GM18868 (cell line): Measurements from ENCODE around the gene SYNPO.

Experiments used
- ATAC-seq: cut with Tn5 transposase; IDR thresholded peaks from one replicate; pipeline ENCODE4 v1.9.1; 2021; ENCODE audit warnings: mild to moderate bottlenecking, moderate library complexity; ENCODE audit not compliant: unreplicated experiment

The SYNPO gene

DNA sequence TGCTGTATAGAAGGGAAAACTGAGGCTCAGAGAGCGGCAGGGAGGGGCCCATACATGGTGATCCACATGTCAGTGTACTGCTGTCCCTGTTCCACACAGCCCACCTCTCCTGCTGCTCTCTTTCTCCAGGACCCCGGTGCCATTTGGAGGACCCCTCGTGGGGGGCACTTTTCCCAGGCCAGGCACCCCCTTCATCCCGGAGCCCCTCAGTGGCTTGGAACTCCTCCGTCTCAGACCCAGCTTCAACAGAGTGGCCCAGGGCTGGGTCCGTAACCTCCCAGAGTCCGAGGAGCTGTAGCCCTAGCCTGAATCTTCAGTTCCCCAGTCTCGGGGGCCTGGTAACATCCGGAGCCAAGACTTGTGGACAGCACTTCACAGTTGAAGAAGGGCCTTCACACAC, 36.1 kb downstream of the SYNPO start:
- no peak for ATAC-seq

DNA sequence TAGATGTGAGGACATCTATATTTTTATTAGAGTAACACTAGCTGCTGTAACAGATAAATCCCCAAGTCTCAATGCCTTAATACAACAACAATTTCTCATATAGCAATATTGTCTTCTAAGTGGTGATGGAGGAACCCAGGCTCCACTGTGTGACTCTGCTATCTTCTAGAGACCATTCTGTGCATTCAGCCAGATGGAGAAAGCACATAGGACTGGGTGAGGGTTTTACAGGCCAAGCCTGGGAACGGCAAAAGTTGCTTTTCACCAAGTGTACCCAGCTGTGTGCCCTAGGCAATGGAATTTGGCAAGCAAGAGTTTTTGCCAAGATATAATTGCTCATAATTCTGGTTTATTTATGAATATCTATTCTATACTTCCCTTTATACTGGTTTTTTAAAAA, 48.7 kb downstream of the SYNPO start:
- no peak for ATAC-seq

DNA sequence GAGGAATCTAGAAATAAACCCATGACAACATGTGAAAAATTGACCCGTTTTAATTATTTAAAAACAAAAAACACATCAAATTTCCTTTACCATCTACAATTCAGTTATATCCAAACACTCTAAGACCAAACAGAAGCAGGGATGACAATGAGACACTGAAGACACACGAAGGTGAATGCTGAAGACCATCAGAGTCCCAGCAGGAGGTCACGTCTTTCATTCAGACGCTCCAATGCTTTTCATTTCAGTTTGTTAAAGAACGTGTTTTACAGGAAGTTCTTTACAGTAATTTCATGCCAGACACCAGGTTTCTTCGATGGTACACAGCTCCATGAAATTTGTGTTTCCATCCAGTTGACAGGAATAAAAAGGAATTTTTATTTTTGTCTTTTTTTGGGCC, 50.3 kb downstream of the SYNPO start:
- no peak for ATAC-seq

DNA sequence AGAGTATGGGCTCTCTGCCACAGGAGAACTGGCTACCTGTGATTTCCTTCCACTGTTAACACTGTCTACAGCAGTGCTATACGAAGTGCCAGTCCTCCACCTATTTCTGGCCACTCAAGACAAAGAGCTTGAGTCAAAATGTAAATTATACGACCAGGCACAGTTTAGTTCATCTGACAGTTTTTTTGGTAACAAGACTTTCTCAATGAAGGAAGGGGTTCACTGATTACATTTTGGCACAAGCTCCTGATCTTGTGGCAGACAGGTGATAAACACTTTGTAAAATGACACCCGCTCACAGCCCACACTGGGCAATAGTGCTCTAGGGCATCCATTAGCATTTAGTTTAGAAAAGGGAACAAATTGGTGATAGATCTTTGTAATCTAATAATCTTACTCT, 51.8 kb downstream of the SYNPO start:
- ATAC-seq = no peak

- ATAC-seq = no peak
Observed at GRCh38 chr5:150694612-150695011, 54.2 kb downstream of the SYNPO start.

- ATAC-seq = no peak
Observed at GRCh38 chr5:150700246-150700593, 59.8 kb downstream of the SYNPO start.

- ATAC-seq = peak; percentile 97
Observed at GRCh38 chr5:150700594-150701377, 60.3 kb downstream of the SYNPO start, which contains the start of gene RBM22. Gene RBM22 (minus strand): TSS chr5:150701062. CDS start chr5:150700985, 77 bp downstream.

DNA sequence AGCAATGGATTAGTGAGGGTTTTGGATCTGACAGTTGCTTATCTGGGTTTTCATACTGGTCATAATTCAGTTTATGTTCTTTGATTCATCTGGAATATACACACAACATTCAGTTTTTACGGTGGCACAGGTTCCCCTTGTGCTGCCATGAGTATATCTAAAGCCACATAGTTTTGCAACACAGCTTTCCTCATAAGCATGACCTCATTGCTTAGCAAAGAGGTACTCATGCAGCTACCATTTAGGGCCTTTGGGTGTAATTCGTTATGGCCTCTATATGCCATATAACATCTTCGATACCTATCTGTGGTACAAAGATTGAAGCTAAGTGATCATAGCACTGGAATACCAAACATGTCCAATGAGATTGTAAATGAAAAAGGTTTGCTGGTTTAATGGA, 63.3 kb downstream of the SYNPO start:
- ATAC-seq = no peak

GRCh38 chr5:150706776-150707390, 66.4 kb downstream of the SYNPO start:
- ATAC-seq = no peak
